ENCODE measurements around the gene PDXK. TPM values are rescaled to one million over a fixed set of nuclear protein-coding genes. Genes with fewer than 3 reads are reported as not detected.

Gene PDXK
- total RNA-seq, 1 donor: 69.4 TPM

- TF ChIP-seq CTCF (IDR thresholded peaks at IDR 0.05; ENCODE audit: insufficient read depth, low read length): no peak
- no peak for DNase-seq (ENCODE audit: low read depth)
- H3K4me3 ChIP-seq (ENCODE audit: low read depth, low read length): no peak overlapping the region
These were observed 92.6 kb downstream of the PDXK start for GRCh38 chr21:43811262-43812105.

Small RNA genes lying within 50 kb of the gene (small RNA-seq; reads per million reads assigned to genes)
- not detected for gene AP001052.1

Other genes starting within 250 kb of the PDXK start
- gene HSF2BP, start 59.6 kb upstream of the PDXK start, total RNA-seq (ENCODE audit: low replicate concordance): 2.3 and 7.3 TPM in 2 replicates
- 24.2 and 40.4 TPM in 2 replicates for gene RRP1B, start 59.6 kb upstream of the PDXK start, total RNA-seq (ENCODE audit: low replicate concordance)
- 5.5 and 32.2 TPM in 2 replicates for gene CSTB, start 57.2 kb downstream of the PDXK start, total RNA-seq (ENCODE audit: low replicate concordance)
- 18.2 and 23.0 TPM in 2 replicates for gene RRP1, start 70.4 kb downstream of the PDXK start, total RNA-seq (ENCODE audit: low replicate concordance)
- 16.3 and 29.0 TPM in 2 replicates for gene AGPAT3, start 146.1 kb downstream of the PDXK start, total RNA-seq (ENCODE audit: low replicate concordance)